GM19463 (cell line): ENCODE measurements around the gene ZNF32.

Source experiments
- ATAC-seq: cut with Tn5 transposase; IDR thresholded peaks from one replicate; pipeline ENCODE4 v1.9.1; 2021; ENCODE audit warnings: mild to moderate bottlenecking, moderate library complexity; ENCODE audit not compliant: unreplicated experiment

The ZNF32 gene

DNA sequence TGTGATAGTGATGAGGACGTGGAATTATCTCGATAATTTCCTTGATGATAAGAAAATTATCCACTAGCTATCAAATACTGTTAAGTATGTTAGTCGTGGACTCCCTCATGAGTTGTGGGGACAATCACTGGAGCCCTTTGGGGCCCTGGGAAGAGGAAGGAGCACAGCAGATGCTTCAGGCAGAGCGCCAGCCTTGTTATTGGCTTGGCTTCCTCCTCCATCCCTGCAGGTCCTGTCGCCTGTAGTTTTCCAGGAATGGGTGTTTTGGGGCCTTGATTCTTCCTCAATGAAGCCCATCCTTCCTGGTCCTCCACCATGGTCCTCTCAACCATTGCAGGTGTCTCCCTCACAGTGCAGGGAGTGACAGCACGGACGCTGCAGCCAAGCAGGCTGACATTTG lies 32.5 kb upstream of the ZNF32 start:
- ATAC-seq, result no peak

DNA sequence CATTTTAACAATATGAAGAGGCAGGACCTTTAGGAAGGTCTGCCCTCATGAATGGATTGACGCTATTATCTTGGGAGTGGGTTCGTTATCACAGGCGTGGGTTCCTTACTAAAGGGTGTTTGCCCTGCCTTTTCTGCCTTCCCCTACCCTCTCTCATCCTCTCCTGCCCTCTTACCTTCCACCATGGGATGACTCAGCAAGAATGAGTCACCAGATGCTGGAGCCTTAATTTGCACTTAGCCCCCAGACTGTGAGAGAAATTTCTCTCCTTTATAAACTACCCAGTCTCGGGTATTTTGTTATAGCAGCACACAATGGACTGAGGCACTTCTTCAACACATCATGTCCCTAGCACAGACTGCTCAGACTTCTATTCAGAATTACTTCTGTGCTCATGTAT lies 31.4 kb upstream of the ZNF32 start:
- ATAC-seq, result no peak

DNA sequence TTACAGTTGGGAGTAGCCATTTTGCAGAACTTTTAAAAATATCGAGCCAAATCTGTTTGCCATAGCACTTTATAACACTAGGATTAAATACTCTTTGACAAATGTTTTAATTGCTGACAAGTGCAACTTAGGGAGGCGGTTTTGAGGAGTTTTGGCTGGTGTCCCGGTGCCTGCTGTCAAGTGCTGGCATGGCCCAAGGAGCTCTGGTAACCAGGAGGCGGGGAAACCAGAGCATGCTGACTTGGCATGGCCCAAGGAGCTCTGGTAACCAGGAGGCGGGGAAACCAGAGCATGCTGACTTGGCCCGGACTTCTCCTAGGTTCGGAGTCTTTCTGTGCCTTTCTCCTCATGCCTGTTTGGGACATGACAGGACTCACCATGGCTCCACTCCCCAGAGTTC lies 30.8 kb upstream of the ZNF32 start:
- ATAC-seq, result no peak

DNA sequence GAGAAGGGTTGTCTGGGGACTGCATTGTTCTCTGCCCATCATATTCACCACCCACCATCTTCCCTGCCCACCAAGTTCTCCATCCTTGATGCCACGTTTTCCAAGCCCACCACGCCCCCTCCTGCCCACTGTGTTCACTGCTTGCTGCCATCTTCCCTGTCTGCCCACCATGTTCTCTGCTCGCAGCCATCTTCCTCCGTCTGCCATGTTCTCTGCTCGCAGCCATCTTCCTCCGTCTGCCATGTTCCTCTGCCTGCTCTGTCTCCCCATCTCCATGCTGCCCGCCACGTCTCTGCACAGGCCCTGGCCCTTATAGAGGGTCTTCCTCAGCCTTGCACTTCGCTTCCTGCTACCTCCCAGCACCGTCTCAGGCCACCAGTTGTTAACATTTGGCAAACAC lies 30.0 kb upstream of the ZNF32 start:
- ATAC-seq, result no peak

DNA sequence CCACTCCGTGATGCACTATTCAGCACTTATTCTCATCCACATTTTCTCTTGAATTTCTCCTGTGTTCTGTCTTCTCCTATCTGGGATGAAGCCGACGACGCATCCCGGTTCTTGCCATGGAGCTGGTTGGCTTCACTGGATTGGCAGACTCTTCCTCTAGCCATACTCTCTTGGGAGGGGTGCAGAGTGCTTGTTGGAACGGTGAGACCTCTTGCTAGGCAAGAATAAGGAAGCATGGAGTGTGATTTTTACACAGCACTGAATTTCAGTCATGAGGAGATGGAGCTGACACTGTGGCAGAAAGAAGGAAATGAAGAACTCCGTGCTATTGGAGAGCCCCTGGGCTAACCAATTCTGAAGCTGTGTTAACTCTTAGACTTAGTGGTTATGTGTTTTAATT lies 28.2 kb upstream of the ZNF32 start:
- no peak for ATAC-seq

DNA sequence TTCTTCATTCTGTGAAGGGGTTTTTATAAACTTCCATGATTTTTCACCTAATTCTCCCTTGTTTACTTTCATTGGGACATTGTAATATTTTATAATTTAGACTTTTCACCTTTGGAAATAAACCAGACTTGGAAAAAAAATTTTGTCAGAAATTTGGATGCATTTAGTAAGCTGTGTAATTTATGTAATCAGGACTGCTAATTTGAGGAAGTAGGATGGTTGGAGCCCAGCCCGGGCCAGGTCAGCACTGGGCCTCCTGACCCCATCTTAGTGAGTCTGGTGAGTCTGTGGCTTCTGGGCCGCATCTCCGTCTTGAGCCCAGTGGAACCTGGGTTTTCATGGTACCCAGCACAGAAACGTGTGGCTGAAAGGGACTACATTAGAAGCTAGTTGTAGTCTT lies 27.6 kb upstream of the ZNF32 start:
- no peak for ATAC-seq

DNA sequence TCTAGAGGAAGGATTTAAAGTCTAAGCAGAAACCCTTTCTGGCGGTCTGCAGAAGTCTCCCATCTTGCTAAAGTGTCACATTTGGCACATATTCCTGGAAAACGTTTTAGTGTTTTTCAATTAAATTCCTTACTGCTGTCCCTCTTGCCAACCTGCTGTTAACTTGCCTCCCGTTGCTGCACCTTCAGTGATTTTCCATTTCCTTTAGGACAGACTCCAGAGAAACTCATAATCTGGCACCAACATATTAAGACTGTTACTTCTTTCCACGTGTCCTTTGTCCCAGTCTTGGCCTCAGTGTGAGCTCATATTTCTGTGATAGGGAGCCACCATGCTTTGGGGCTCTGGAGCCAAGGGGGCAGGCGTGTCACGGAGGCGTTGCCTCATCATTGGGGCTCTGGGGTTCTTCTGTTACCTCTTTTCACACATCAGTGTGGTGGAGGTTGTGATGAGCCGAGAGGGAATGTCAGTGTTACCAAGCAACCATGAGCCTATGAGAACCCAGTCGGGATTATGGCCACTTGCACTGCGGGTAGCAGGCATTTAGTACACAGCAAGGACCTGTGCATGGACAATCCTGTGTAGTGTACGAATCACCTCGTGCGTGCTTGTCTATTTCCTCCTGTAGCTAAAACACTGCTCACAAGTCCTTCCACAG lies 26.0 kb upstream of the ZNF32 start:
- ATAC-seq, result no peak

DNA sequence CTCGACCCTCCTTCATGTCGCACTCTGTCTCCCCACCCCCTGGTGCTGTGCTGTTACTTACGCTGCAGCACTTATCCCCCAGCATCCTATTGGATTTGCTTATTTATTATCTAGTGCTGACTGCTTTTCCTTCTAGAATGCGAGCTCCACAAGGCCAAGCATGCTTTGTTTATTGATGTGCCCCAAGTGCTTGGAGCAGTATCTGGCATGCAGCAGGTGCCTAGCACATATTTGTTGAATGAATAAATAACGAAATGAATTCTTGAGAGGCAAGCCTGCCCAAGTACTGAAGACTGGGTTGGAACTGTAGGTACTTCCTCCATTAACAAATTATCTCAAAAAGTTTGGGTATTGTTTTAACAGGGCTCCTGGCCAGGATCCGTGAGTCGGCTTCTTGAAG lies 24.8 kb upstream of the ZNF32 start:
- no peak for ATAC-seq

DNA sequence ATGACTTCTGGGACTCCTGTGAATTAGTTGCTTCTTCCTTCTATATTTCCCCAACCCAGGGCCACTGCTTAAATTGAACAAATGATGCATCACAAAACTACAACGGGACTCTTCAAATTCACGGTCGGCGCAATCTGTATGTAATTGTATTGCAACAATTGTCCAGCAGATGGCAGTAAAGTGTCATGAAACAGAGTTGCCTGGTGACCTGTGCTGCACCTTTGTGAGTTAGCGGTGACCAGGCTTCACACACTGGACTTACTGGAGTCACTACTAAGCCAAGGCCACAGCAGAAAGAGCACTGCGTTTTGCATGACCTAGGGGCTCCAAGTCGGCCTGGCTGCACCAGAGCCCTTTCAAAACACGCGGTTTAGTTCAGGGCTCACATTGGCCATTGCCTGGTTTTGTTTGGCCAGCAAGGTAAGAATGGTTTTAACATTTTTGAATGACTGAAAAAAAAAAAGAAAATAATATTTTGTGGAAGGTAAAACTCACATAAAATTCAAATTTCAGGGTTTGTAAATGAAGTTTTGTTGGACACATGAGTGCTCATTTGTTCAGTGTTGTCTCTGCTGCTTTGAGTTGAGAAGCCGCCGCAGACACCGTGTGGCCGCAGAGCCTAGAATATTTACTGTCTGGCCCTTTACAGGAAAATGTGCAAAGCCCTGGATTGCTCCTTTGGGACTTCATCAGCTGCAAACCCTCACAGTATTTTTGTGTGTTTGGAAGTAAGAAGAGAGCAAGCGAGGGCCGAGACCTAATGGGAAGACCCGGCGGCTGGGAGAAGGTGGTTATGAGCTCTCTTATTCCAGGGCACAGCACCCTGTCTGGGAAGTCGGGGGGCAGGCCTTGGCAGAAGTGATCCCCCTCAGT lies 23.2 kb upstream of the ZNF32 start:
- peak; percentile 66 for ATAC-seq

DNA sequence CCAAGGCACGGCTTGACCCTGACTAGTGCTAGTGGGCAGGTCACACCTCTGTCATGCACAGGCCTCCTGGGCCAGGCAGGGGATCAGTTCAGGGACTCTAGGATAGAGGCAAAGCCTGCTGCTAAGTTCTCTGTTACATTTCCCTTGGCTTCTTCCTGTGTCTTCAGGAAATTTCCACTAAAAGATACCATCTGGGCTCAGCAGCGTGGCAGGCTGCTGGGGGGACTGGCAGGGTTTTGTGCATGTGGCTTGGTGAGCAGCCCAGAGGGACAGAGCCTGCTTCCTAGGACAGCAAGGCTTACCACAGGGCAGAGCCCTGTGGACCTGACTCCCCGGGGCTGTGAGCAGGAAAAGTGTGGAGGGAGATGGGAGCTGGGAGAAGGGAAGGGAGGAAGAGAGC lies 20.7 kb upstream of the ZNF32 start:
- no peak for ATAC-seq

DNA sequence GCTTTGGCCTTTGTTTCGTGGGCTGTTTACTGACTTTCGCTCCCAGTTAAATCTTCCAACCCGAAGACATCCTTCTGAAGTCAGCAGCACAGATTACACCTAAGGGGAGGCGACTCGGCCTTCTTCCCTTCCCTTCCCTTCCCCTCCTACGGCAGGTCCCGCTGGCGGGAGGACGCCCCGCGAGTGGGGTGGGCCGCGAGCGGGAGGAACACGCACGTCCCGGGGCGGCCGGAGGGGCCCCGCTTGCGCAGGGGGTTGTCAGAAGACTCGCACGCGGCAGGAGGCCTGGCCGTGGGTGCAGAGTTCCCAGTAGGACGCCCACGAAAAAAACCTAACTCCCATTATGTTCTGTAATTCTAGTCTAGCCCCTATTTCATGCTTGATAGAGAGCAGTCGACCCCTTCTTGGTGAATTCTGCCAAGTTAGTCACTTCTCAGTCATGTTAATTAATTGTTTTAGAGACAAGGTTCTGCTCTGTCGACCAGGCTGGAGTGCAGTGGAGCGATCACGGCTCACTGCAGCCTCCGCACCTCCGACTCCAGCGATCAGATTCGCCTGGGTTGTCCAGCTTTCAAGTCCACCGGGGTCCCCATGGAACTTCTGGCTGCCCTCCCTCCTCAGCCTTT lies 19.2 kb upstream of the ZNF32 start:
- ATAC-seq, result no peak

DNA sequence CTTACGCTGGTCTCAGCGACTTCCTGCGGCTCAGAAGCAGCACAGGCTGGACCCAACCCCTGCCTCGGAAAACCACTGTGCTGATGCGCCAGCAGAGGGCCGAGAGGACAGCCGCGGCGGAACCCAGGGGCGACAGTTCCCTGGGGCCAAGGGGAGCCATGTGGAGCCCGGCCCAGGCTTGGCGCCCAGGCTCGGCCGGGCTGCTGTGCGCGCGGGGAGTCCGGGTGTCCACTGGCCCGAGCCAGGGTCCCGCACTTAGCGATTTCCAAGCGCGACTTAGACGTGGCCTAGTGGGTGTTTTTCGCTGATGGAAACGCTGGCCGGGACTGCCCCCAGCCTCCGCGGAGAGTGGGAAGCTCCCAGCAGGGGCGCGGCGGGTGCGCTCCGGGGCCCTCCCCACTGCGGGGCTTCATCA lies 18.6 kb upstream of the ZNF32 start:
- ATAC-seq, result no peak

DNA sequence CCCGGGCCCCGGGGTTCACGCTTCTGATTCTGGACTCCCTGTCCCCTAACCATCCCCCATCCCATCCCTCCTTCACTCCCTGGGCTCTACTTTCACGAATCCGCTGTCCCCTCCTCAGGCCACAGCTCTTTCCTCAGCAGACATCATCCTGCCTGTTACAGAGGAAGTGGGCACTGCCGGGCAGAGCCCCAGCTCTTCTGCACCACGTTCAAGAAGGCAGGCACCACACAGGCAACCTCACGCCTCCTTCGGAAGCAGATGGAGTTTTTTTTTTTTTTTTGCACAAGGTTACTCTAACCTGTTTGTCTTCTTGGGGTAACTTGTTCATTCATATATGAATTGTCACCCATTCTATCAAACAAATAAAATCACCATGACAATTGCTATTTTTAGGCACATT lies 17.9 kb upstream of the ZNF32 start:
- no peak for ATAC-seq

DNA sequence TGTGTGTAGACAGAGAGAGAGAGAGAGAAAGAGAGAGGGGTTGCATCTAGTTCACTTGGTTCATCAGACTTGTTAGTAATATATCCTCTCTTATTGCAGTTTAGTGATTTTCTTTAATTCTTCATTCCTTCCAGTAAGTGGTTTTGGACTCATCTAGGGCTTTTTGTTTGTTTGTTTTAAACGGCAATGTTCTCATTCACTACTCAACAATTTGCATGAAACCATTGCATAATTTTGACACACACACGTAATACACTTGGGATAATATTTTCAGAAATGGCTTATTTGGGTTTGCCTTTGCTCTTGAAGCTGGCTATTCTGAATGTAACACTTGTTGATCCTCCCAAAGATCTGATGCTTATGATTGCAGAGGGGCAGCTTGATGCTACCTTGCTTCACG lies 16.4 kb upstream of the ZNF32 start:
- ATAC-seq, result no peak

DNA sequence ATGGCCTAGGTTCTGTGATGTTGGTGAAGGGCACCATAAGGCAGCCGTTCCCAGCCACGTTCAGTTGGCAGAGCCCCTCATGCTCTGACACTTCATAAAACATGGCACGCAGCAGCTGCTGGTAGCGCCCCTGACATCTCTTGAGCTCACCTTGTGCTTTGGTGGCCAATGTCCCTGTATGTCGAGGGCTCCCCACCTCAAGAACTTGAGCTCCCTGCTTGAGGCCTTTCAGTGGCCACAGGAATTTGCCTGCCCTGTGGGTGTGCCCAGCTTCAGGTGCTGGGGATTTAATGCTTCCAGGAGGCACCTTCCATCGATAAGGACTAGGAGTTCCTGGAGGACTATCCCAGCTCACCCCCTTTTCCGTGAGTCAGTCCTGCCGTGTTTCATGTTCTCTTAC lies 9.5 kb upstream of the ZNF32 start:
- no peak for ATAC-seq

DNA sequence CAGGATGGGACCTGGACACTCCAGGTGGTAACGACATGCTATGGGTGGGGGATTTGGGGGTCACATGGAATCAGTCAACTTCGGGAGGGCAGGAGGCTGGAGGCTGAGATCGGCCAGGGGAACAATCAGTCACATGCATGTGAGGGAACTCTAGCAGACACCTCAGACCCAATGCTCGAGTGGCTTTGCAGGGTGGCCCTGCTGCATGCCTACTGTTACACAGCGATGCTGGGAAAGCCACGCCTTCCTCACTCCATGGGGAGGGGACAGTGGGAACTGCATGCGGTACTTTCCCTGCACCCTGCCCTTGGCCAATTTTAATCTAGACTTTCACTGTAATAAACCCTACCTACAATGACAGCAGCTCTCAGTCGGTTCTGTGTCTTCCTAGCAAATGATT lies 6.6 kb upstream of the ZNF32 start:
- no peak for ATAC-seq

DNA sequence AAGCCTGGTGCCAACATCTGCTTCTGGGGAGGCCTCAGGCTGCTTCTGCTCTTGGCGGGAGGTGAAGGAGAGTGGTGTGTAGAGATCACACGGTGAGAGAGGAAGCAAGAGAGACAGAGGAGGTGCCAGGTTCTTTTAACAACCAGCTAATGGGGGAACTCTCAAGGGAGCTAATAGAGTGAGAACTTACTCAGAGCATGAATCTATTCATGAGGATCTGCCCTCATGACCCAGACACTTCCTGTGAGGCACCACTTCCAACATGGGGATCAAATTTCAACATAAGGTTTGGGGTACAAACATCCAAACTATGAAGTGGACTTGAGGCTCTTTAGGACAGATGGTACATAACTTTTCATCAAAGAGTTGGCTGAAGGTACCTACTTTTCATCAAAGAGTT lies 5.1 kb upstream of the ZNF32 start:
- ATAC-seq, result no peak

DNA sequence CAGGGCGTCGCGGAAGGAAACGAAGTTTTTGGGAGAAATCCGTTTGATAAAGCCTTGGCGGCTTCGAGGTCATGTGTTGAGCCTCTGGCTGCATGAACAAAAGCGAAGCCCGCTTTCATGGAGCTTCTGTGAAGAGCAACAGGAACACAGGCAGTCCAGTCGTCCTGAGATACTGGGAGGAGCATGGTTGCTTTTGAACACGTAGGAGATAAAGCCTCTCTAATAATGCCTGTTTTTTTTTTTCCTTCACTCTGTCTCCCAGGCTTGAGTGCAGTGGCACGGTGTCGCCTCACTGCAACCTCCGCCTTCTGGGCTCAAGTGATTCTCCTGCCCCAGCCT lies 473 bp upstream of the ZNF32 start:
- ATAC-seq, result no peak

DNA sequence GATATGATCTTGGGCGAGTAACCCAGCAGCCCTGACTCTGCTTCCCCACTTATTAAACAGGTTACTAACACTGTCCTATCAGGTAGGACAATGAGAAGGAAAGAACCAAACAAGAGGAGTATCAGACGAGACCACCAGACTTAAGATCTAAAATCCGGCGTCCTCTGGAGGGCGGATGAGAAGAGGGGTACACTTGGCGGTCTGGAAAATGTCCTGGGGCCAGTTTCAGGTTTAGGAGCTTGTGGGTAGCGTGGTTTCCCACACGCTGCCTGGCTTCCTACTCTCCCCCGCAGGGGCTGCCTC lies 635 bp downstream of the ZNF32 start:
- ATAC-seq, result no peak

DNA sequence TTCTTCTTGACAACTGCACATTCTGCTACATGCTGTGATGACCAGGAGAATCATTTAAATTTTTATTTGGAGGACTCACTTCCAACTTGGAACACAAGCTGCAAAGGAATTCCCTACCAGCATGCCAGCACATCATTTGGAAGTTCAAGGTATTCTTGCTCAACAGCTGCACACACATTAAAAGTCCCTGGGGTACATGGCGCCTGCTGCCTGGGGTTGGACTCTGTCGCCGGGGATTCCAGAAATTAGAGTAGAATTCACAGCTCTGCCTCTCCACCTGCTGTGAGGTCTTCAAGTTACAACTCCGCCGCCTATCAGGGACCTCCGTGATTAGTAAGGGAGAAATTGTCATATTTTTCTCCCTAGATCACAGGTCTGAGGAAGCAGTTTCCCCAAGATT lies 1.1 kb downstream of the ZNF32 start:
- ATAC-seq, result no peak

DNA sequence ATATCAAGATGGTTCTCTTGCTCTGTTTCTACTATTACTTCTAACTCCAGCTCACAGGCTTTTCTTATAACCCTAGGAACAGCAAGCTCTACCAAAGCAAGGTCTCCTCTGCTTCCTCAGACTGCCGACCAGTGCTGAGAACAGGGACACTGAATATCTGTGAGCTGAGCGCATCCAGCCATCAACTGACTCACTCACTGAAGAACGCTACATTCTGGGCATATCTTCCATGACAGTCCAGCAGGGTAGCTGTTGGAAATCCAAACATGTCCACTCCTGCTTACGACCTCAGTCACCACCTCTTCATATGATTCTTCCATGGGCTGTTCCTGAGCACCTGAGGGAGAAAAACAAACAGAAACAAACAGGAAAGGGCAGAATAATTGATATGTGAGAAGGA lies 2.8 kb downstream of the ZNF32 start:
- no peak for ATAC-seq

DNA sequence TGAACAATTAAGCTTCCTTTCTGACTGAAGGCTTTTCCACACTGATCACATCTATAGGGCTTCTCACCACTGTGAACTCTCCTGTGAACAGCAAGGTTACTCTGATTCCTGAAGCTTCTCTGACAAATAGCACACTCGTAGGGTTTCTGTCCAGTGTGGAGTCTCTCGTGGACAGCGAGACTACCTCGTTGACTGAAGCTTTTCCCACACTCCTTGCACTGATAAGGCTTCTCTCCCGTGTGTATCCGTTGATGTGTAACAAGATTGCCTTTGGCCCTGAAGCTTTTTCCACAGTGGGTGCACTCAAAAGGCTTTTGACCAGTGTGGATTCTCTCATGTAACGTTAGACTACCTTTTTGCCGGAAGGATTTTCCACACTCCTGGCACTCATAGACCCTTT lies 4.4 kb downstream of the ZNF32 start:
- no peak for ATAC-seq

DNA sequence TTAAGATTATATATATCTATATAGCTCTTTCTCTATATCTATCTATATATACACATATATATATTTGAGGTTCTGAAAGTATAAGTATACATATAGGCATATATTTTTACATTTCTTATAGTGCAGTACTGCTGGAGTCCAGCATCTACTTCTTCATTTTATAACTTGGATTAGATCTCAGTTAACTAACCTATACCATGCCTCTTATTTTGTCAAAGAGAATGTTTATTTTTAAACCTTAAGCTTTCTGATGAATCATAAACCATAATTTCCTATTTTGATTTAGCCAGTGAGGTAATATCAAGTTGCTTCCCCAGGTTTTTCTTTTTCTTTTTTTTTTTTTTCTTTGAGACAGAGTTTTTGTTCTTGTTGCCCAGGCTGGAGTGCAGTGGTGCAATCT lies 8.1 kb downstream of the ZNF32 start:
- no peak for ATAC-seq
